Stomach (tissue), 9 donors: ENCODE data around the gene PRM2. TPM values are rescaled to one million over a fixed set of nuclear protein-coding genes. Genes with fewer than 3 reads are reported as not detected.

Experiments
- DNase-seq, 2 donors: peaks; one replicate each; pipeline versions ENCODE4 v3.0.0 to v3.0.0-alpha.2; 2013 to 2019
- H3K27ac ChIP-seq, 5 donors: fragments of 200-600 bp in 4 of 5; sonication (generic) in 4 of 5; one replicate each; pipeline ENCODE4 v1.5.1; 2013 to 2019; ENCODE audit warnings: mild to moderate bottlenecking in 1 of 5, moderate library complexity in 1 of 5
- H3K27me3 ChIP-seq, 3 donors: fragments of 200-600 bp; sonication (generic); one replicate each; pipeline ENCODE4 v1.5.1; 2017 to 2019; ENCODE audit warnings: mixed run types in 1 of 3
- H3K36me3 ChIP-seq, 4 donors: fragments of 200-600 bp; sonication (generic); 1 replicate in 3 of 4; 2 replicates in 1 of 4; pipeline ENCODE4 v1.5.1; 2016 to 2019
- H3K4me1 ChIP-seq, 4 donors: fragments of 200-600 bp; sonication (generic); one replicate each; pipeline ENCODE4 v1.5.1; 2016 to 2019
- H3K4me3 ChIP-seq, 4 donors: fragments of 200-600 bp; sonication (generic) in 3 of 4; one replicate each; pipeline ENCODE4 v1.5.1; 2016 to 2019; ENCODE audit warnings: mild to moderate bottlenecking in 1 of 4
- H3K9me3 ChIP-seq, 4 donors: fragments of 200-600 bp; sonication (generic); one replicate each; pipeline ENCODE4 v1.5.1; 2016 to 2019
- EP300 ChIP-seq: sonication (generic); formaldehyde crosslinking; IDR thresholded peaks from one replicate; pipeline ENCODE4 v1.6.1; 2017; ENCODE audit warnings: antibody characterized with exemption
- POLR2A ChIP-seq, 4 donors: fragments of 450-650 bp; IDR thresholded peaks; one replicate each; pipeline ENCODE4 v1.6.1; 2016; ENCODE audit warnings: antibody characterized with exemption in 4 of 4, control low read depth in 2 of 4, mild to moderate bottlenecking in 1 of 4, moderate library complexity in 1 of 4
- POLR2AphosphoS5 ChIP-seq, 3 donors: sonication (generic); formaldehyde crosslinking; IDR thresholded peaks; one replicate each; pipeline ENCODE4 v1.6.1; 2016; ENCODE audit warnings: antibody characterized with exemption in 3 of 3
- WGBS, 5 donors: extraction: QIAGEN DNeasy Blood & Tissue Kit in 3 of 5; methylation state at CpG; one replicate each; pipeline versions ENCODE4 v1.1.5 to v1.1.7; 2013 to 2018; 5-methylcytosine and 5-hydroxymethylcytosine counted together
- intact Hi-C: fragments of 100-400 bp; cut with DNase I; formaldehyde crosslinking; loops from one replicate; pipeline ENCODE4 v1.15.1; 2023; ENCODE audit warnings: low total_unique reads
- polyA plus RNA-seq, 3 donors: library from polyadenylated mRNA; stranded (reverse); fragments of 200-250 nt; gene quantifications; one replicate each; pipeline ENCODE4 v1.2.3, GENCODE V29; 2013
- total RNA-seq, 5 donors: library from RNA; depleted of rRNA; stranded (reverse); fragments of >200 nt; gene quantifications; one replicate each; pipeline versions ENCODE4 v1.1.0 to v1.2.3, GENCODE V29; 2014 to 2016
- TF ChIP-seq, protein P1 (sequence below), 7 experiments: fragments of 450-650 bp in 4 of 7; fragments of 200-600 bp in 3 of 7; sonication (generic) in 3 of 7; IDR thresholded peaks; one replicate each; pipeline ENCODE4 v1.5.1; 2016 to 2019; ENCODE audit warnings: antibody characterized with exemption in 7 of 7, control low read depth in 2 of 7, mild to moderate bottlenecking in 1 of 7
- donor health status: healthy with polysubstance abuse.
- donor health status: Bipolar disorder and iron deficiency.
- donor health status: healthy.

PRM2 gene
- total and polyA plus RNA-seq, 8 donors: not detected

DNA sequence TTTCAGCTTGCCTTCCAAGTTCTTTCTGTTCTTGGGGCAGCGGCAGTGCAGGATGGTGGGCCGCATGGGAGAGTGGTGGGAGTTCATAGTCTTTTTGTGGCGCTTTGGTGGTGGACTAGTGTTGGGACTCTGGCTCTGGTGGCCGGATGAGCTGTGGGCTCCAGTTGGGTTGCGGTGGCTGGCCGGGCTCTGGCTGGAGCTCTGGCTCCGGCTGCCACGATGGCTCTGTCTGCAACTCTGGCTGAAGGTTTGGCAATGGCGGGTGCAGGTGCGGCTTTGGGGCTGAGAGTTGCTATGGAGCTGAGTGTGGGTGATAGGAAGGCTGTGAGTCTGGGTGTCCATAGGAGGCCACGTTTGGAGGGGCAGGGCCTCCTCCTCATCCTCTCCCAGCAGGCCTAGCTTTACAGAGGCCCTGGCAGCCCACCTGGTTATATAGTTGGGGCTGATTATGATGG is 7.3 kb downstream of the PRM2 start, which contains the start of gene TNP2:
Gene TNP2 (minus strand): TSS at position 405 of the 455 bp plus-strand sequence. CDS start 63 bp downstream, at position 342.
- H3K9me3 ChIP-seq: no peaks in the 10 kb centered on the region
- no peak for DNase-seq
- H3K27ac ChIP-seq: no peak within 1 kb of the TSS
- H3K4me3 ChIP-seq: no peak within 1 kb of the TSS
- no peak for TF ChIP-seq EP300
- no peak for TF ChIP-seq POLR2A (IDR thresholded peaks at IDR 0.05)
- H3K27me3 ChIP-seq: no peaks in the 10 kb centered on the region
- H3K36me3 ChIP-seq: no peaks in the 10 kb centered on the region
- WGBS, 5 donors: 94 to 100% (median 97%) methylated on average over 11 of the region's 11 CpGs
- intact Hi-C loops: no loop called here
- peaks cover 6 to 14% (median 10%) of the 10 kb centered on the region in 4 donors for H3K4me1 ChIP-seq

DNA sequence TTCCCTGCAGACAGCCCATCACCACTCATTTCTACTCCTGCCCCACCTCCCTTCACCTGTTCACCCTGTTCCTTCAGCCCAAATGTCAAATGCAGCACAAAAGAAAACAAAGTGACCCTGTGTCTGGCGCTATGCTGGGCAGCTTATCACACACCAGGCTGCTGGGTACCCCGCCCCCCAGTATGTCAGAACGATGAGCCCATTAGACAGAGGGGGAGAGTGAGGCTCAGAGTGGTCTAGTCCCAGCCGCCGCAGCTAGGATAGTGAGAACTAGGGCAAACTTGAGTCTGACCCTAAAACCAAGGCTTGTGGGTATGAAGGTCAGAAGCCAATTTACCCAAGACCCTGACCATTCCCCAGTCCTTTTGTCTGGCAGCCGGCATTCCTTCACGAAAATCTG is 11.2 kb downstream of the PRM2 start:
- Histone ChIP-seq H3K4me1 (peaks cover 6 to 28% (median 10%) of the 10 kb centered on the region in 4 donors), H3K9me3 (no peaks in the 10 kb centered on the region), H3K4me3 (no peak overlapping the region), H3K27me3 (no peaks in the 10 kb centered on the region), H3K27ac (peak overlapping the region in 3 of 5 donors; percentile 20 to 65 (median 40)), H3K36me3 (no peaks in the 10 kb centered on the region)
- 45 to 67% (median 57%) methylated on average over 7 of the region's 7 CpGs for WGBS, 5 donors
- intact Hi-C loops: no loop called here
- peak in 1 of 2 donors; percentile 30 for DNase-seq
- TF ChIP-seq POLR2AphosphoS5 (IDR thresholded peaks at IDR 0.05) (no peak), EP300 (no peak)
- TF ChIP-seq, protein P1, sequence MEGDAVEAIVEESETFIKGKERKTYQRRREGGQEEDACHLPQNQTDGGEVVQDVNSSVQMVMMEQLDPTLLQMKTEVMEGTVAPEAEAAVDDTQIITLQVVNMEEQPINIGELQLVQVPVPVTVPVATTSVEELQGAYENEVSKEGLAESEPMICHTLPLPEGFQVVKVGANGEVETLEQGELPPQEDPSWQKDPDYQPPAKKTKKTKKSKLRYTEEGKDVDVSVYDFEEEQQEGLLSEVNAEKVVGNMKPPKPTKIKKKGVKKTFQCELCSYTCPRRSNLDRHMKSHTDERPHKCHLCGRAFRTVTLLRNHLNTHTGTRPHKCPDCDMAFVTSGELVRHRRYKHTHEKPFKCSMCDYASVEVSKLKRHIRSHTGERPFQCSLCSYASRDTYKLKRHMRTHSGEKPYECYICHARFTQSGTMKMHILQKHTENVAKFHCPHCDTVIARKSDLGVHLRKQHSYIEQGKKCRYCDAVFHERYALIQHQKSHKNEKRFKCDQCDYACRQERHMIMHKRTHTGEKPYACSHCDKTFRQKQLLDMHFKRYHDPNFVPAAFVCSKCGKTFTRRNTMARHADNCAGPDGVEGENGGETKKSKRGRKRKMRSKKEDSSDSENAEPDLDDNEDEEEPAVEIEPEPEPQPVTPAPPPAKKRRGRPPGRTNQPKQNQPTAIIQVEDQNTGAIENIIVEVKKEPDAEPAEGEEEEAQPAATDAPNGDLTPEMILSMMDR (IDR thresholded peaks at IDR 0.05): no peak

DNA sequence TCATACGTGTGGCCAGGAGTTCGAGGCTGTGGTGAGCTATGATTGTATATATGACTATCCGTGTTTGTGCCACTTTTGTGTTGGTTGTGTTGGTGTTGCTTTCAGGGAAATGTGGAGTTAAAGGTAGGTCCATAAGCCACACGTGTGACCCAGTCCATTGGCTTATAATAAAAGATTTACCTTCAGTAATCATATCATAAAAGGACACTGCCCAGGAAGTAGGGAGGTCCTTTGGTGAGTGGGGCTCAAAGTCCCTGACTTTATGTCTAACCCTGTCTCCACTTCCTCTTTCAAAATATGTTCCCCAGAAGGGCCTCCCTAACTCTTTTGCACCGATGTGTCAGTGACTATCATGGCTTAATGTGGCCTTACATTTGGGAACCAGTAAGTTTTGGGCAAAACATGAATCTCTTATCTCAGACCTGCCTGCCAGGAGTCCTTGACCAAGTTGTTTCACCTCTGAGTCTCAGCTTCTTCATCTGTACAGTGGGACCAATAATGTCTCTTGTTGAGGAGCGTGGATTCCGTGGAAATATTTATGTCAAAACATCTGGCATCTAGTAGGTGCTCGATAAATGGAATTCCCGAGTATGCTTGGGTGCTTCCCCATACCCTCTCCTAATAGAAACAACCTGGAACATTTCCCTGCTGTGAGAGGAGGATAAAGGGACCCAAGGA is 12.0 kb downstream of the PRM2 start:
- Histone ChIP-seq H3K36me3 (no peaks in the 10 kb centered on the region), H3K4me1 (peaks cover 8 to 31% (median 11%) of the 10 kb centered on the region in 4 donors), H3K27ac (no peak overlapping the region), H3K9me3 (no peaks in the 10 kb centered on the region), H3K4me3 (no peak overlapping the region), H3K27me3 (no peaks in the 10 kb centered on the region)
- no peak for DNase-seq
- intact Hi-C loops: no loop called here
- 66 to 83% (median 74%) methylated on average over 9 of the region's 9 CpGs for WGBS, 5 donors
- TF ChIP-seq, protein P1 (IDR thresholded peaks at IDR 0.05): no peak

DNA sequence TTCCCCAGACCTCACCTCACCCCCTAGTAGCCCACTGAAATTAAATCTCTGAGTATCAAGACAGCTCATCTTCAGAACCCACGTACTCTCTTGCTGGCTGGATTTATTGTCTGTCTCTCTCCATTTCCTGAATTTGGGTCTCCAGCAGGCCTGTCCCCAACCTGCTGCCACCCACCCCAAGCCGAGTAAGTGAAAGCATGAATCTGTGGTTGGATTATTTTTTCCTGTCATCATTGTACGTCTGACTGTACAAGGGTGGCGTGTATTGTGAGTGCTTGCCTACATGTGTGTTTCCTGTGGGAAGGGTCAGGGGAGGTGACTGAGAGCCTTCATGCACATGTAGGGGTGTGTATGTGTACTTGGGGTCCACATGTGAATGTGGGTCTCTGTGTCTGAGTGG is 12.5 kb downstream of the PRM2 start:
- intact Hi-C loops: no loop called here
- H3K27ac ChIP-seq: no peak overlapping the region
- WGBS, 5 donors: 54 to 71% (median 57%) methylated on average over 4 of the region's 4 CpGs

More for the DNA sequence above, 12.5 kb downstream of the PRM2 start:
- Histone ChIP-seq H3K9me3 (no peaks in the 10 kb centered on the region), H3K36me3 (no peaks in the 10 kb centered on the region), H3K27me3 (no peaks in the 10 kb centered on the region), H3K4me3 (no peak overlapping the region), H3K4me1 (peaks cover 9 to 37% (median 16%) of the 10 kb centered on the region in 4 donors)
- DNase-seq: peak in 1 of 2 donors; percentile 39
- TF ChIP-seq, protein P1 (IDR thresholded peaks at IDR 0.05): no peak
- TF ChIP-seq EP300: no peak
- TF ChIP-seq POLR2AphosphoS5 (IDR thresholded peaks at IDR 0.05): no peak
- no peak for TF ChIP-seq POLR2A (IDR thresholded peaks at IDR 0.05)
